CD14-positive monocyte (primary cell): Measurements from ENCODE around the gene RCAN2. TPM values are rescaled to one million over a fixed set of nuclear protein-coding genes. Genes with fewer than 3 reads are reported as not detected.

Experiments
- DNase-seq, 3 donors: peaks; one replicate each; pipeline ENCODE4 v3.0.0-alpha.2; 2011 to 2022
- H2AFZ ChIP-seq: 2 replicates; pipeline ENCODE4 v1.6.0; 2012; ENCODE audit warnings: mild to moderate bottlenecking, low read depth, low read length, inconsistent platforms; ENCODE audit not compliant: insufficient read depth, poor library complexity, severe bottlenecking
- H3K27ac ChIP-seq, 2 donors: 1 replicate in 1 of 2; 2 replicates in 1 of 2; pipeline ENCODE4 v1.5.1; 2012 to 2013; ENCODE audit warnings: low read length in 2 of 2, control low read depth in 1 of 2, inconsistent platforms in 1 of 2, low read depth in 1 of 2, mild to moderate bottlenecking in 1 of 2
- H3K27me3 ChIP-seq, 2 donors: one replicate each; pipeline versions ENCODE4 v1.6.0 to v1.6.1; 2011 to 2013; ENCODE audit warnings: low read length in 2 of 2; ENCODE audit not compliant: control insufficient read depth in 2 of 2, insufficient read depth in 2 of 2
- H3K36me3 ChIP-seq, 2 donors: replicated peaks in 1 of 2; 1 replicate in 1 of 2; 2 replicates in 1 of 2; pipeline versions ENCODE4 v1.5.1 to v1.6.1; 2012 to 2013; ENCODE audit warnings: low read length in 2 of 2, control low read depth in 1 of 2, inconsistent platforms in 1 of 2, mild to moderate bottlenecking in 1 of 2; ENCODE audit not compliant: insufficient read depth in 2 of 2, control insufficient read depth in 1 of 2
- H3K4me1 ChIP-seq, 2 donors: 1 replicate in 1 of 2; 2 replicates in 1 of 2; pipeline versions ENCODE4 v1.5.1 to v1.6.1; 2012 to 2013; ENCODE audit warnings: low read length in 2 of 2, control low read depth in 1 of 2, inconsistent platforms in 1 of 2, mild to moderate bottlenecking in 1 of 2, moderate library complexity in 1 of 2; ENCODE audit not compliant: insufficient read depth in 2 of 2, control insufficient read depth in 1 of 2
- H3K4me2 ChIP-seq: replicated peaks from 2 replicates; pipeline ENCODE3; 2012; ENCODE audit warnings: low read length, moderate library complexity, mild to moderate bottlenecking; ENCODE audit not compliant: poor library complexity, severe bottlenecking; ENCODE audit errors: extremely low read depth
- H3K4me3 ChIP-seq, 3 experiments: fragments of 200-600 bp in 1 of 3; sonication (generic) in 1 of 3; replicated peaks in 1 of 3; 1 replicate in 2 of 3; 2 replicates in 1 of 3; pipeline ENCODE4 v1.5.1; 2011 to 2013; ENCODE audit warnings: low read length in 3 of 3, mild to moderate bottlenecking in 3 of 3, control low read depth in 2 of 3, low read depth in 2 of 3, inconsistent platforms in 1 of 3, moderate library complexity in 1 of 3
- H3K79me2 ChIP-seq: 2 replicates; pipeline ENCODE4 v1.6.0; 2012; ENCODE audit warnings: mild to moderate bottlenecking, control low read depth, inconsistent platforms, low read length, moderate library complexity; ENCODE audit not compliant: insufficient read depth
- H3K9ac ChIP-seq: 2 replicates; pipeline ENCODE4 v1.6.0; 2017; ENCODE audit warnings: low read length, mild to moderate bottlenecking; ENCODE audit not compliant: insufficient read depth, poor library complexity, severe bottlenecking
- H3K9me3 ChIP-seq, 2 donors: replicated peaks in 1 of 2; 1 replicate in 1 of 2; 2 replicates in 1 of 2; pipeline versions ENCODE4 v1.5.1 to v1.6.1; 2012 to 2013; ENCODE audit warnings: low read length in 2 of 2, control low read depth in 1 of 2; ENCODE audit not compliant: control insufficient read depth in 1 of 2, insufficient read depth in 1 of 2
- H4K20me1 ChIP-seq: 2 replicates; pipeline ENCODE4 v1.6.0; 2012; ENCODE audit warnings: mild to moderate bottlenecking, low read length, control low read depth, moderate library complexity; ENCODE audit not compliant: insufficient read depth
- H3K27ac Mint-ChIP-seq, 7 donors: one replicate each; pipeline ENCODE4 v1.8.0; 2020; ENCODE audit warnings: mild to moderate bottlenecking in 7 of 7, mixed read lengths in 7 of 7, moderate library complexity in 6 of 7, inconsistent platforms in 2 of 7
- H3K27me3 Mint-ChIP-seq, 3 donors: one replicate each; pipeline ENCODE4 v1.8.0; 2021 to 2022; ENCODE audit warnings: low read depth in 3 of 3, mild to moderate bottlenecking in 3 of 3, mixed read lengths in 3 of 3, moderate library complexity in 3 of 3, inconsistent platforms in 1 of 3
- H3K36me3 Mint-ChIP-seq, 2 donors: one replicate each; pipeline ENCODE4 v1.8.0; 2020; ENCODE audit warnings: mixed read lengths in 2 of 2, inconsistent platforms in 1 of 2, mild to moderate bottlenecking in 1 of 2
- H3K4me1 Mint-ChIP-seq: one replicate; pipeline ENCODE4 v1.8.0; 2020; ENCODE audit warnings: mild to moderate bottlenecking, mixed read lengths
- H3K4me3 Mint-ChIP-seq, 2 donors: one replicate each; pipeline ENCODE4 v1.8.0; 2020; ENCODE audit warnings: mild to moderate bottlenecking in 2 of 2, mixed read lengths in 2 of 2, moderate library complexity in 1 of 2
- H3K9me3 Mint-ChIP-seq, 7 donors: one replicate each; pipeline ENCODE4 v1.8.0; 2020 to 2022; ENCODE audit warnings: mixed read lengths in 7 of 7, mild to moderate bottlenecking in 6 of 7, moderate library complexity in 6 of 7, inconsistent platforms in 2 of 7
- CTCF ChIP-seq: fragments of 200-600 bp; IDR thresholded peaks from one replicate; pipeline ENCODE4 v1.8.0; 2022; ENCODE audit warnings: antibody characterized with exemption, mild to moderate bottlenecking
- WGBS: methylation state at CpG from one replicate; pipeline ENCODE4 v1.1.5; 2013; ENCODE audit warnings: missing lambda C conversion rate; ENCODE audit not compliant: insufficient coverage; 5-methylcytosine and 5-hydroxymethylcytosine counted together
- intact Hi-C, 2 donors: fragments of 100-400 bp; cut with micrococcal nuclease; formaldehyde crosslinking; loops; one replicate each; pipeline versions ENCODE4 v1.15.0 to v1.15.1; 2023
- polyA plus RNA-seq, 3 donors: library from polyadenylated mRNA; depleted of rRNA in 1 of 3; unstranded in 2 of 3; stranded (reverse) in 1 of 3; fragments of 300-500 nt in 2 of 3; fragments of >200 nt in 1 of 3; fragmentation: Illumina TruSeq in 2 of 3; gene quantifications; 1 replicate in 2 of 3; 2 replicates in 1 of 3; pipeline ENCODE4 v1.2.3, GENCODE V29; 2012 to 2021

The RCAN2 gene
- polyA plus RNA-seq, 3 donors, result not detected

DNA sequence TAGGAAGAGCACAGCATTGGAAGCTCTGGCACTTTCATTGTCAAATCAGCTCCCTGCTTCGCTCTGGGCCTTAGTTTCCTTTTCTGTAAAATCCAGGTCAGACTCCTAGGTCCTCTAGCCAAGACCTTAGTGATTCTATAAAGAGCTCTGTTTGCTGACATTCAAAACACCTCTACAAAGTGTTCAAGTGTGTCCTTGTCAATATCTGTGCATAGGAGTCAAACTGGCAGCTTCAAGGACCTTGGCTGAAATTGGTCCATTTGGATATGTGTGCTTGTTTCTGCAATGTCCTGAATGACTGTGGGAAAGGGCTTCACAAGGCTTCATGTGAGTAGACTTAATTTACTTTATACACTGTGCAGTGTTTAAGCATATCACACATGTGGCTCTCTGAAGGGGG is 246.6 kb downstream of the RCAN2 start:
- TF ChIP-seq CTCF, result no peak
- Histone ChIP-seq H3K9ac (no peak overlapping the region), H3K36me3 (no peaks in the 10 kb centered on the region), H3K79me2 (no peaks in the 10 kb centered on the region), H3K27me3 (no peaks in the 10 kb centered on the region), H3K4me2 (no peak overlapping the region), H2AFZ (no peak overlapping the region), H3K4me3 (no peak overlapping the region), H3K4me1 (no peaks in the 10 kb centered on the region), H3K27ac (no peak overlapping the region), H4K20me1 (no peaks in the 10 kb centered on the region), H3K9me3 (no peaks in the 10 kb centered on the region)
- Mint-ChIP-seq H3K4me3 (no peak overlapping the region), H3K27me3 (peaks cover 0 to 2% (median 0%) of the 10 kb centered on the region in 3 donors), H3K27ac (no peak overlapping the region), H3K36me3 (no peaks in the 10 kb centered on the region), H3K9me3 (peaks cover 0 to 2% (median 0%) of the 10 kb centered on the region in 7 donors), H3K4me1 (peaks cover 5% of the 10 kb centered on the region)
- WGBS, result no CpG with 5 or more reads among the region's 1 CpG
- intact Hi-C loops, result no loop called here
- DNase-seq, result no peak

GRCh38 chr6:46243754-46244153 is 247.5 kb downstream of the RCAN2 start:
- H3K9me3 Mint-ChIP-seq, result peaks cover 0 to 2% (median 0%) of the 10 kb centered on the region in 7 donors
- H3K4me3 ChIP-seq, result no peak overlapping the region
- no peak for DNase-seq
- H3K4me2 ChIP-seq, result no peak overlapping the region
- H3K27ac ChIP-seq, result no peak overlapping the region
- no peaks in the 10 kb centered on the region for H3K9me3 ChIP-seq
- H3K36me3 ChIP-seq, result no peaks in the 10 kb centered on the region
- no peak overlapping the region for H2AFZ ChIP-seq
- H3K4me3 Mint-ChIP-seq, result no peak overlapping the region
- no peaks in the 10 kb centered on the region for H3K36me3 Mint-ChIP-seq
- no peak for TF ChIP-seq CTCF
- H3K9ac ChIP-seq, result no peak overlapping the region
- 80% methylated on average over 4 of the region's 5 CpGs for WGBS
- H4K20me1 ChIP-seq, result no peaks in the 10 kb centered on the region
- no peaks in the 10 kb centered on the region for H3K27me3 ChIP-seq
- no peak overlapping the region for H3K27ac Mint-ChIP-seq
- no peaks in the 10 kb centered on the region for H3K4me1 ChIP-seq
- intact Hi-C loops, result no loop called here
- no peaks in the 10 kb centered on the region for H3K27me3 Mint-ChIP-seq
- peaks cover 5% of the 10 kb centered on the region for H3K4me1 Mint-ChIP-seq
- no peaks in the 10 kb centered on the region for H3K79me2 ChIP-seq
